HG03064 (cell line): ENCODE data around the gene C6orf89.

Experiments used
- ATAC-seq: cut with Tn5 transposase; IDR thresholded peaks from one replicate; pipeline ENCODE4 v1.9.1; 2021; ENCODE audit warnings: low read depth; ENCODE audit not compliant: unreplicated experiment

C6orf89 gene, protein sequence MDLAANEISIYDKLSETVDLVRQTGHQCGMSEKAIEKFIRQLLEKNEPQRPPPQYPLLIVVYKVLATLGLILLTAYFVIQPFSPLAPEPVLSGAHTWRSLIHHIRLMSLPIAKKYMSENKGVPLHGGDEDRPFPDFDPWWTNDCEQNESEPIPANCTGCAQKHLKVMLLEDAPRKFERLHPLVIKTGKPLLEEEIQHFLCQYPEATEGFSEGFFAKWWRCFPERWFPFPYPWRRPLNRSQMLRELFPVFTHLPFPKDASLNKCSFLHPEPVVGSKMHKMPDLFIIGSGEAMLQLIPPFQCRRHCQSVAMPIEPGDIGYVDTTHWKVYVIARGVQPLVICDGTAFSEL

DNA sequence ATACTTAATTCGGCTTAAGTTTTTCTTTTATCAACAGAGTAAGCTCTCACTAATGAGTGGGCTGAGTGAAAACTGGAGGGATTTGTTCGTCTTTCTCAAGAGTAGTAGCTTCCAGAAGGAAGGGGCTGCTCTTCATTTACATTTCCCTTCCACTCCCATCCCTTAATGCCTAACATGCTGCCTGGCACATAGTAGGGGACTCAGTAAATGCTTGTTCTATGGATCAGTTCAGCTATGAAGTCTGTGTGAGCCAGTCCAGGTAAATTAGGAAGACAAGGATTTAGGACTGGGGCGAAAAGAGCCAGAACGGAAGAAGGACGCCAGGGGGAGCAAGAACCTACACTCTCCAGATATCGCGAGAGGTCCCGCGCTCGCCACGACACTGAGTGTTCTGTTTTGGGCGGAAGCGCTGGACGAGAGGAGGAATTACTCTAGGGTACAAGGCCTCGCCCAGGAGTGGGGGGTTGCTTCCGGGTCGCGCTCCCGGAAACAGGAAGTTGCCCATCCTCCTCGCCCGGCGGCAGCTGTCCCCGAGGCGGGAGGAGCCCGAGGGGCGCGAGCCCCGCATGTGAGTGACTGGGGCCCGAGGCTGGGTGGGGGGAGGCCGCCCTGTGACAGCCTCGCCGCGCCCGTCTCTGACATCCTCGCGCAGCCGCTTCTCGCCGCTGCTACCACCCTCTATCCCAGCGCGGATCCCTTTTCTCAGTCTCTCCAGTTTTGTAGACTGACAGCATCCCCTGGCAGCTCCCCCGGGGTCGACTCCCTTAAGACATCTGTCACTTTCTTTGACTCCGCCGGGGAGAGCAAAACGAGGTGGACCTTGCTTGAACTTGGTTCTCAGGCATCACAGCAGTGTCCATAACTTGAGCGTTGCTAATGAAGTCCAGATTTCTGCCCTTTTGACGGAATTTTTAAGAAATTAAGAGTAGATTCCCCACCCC, at the start of gene C6orf89:
Gene C6orf89, plus strand, starts transcription at position 492 of the 941 bp plus-strand sequence. CDS start 13,493 bp downstream, outside the sequence.
- ATAC-seq: peak; percentile 97

DNA sequence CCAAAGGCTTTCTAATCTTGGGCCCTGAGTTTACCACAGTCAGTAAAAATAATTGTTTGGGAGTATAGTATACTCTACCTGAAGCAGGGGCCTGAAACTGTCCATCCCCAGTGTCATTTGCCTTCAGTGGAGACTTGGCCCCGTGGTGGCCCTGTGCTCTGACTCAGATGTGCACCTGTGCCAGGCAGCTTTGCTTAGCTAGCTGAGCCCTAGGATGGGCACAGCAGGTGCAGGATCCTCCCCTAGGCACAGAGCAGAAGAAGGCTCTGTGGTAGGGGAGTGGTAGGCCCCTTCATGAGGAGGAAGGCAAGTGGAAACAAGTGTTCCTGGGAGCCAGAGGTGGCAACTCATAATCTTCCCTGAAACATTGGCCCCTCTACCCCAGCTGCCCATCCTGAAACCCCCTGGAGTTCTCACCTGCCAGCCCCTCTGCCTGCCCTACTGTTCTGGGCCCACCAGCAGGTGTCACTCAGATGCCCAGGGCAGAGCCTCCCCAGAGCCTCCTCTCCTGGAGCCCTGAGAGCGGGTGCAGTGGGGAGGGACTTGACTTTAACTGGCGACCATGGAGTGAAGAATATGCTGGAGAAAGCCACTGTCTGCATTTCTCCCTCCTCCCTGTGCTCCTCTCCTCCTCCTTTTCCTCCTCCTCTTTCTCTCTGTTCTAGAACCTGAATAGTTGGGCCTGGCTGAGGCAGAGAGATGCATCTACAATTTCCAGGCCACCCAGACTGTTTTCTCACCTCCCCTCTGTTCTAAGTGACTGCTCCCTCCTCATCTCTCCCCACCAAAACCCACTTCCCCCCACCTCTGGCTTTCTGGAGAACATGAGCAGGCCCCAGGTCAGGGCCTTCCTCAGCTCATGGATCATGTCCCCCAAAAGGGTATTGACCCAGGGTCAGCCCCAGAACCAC, 49.4 kb upstream of the C6orf89 start:
- ATAC-seq: no peak

DNA sequence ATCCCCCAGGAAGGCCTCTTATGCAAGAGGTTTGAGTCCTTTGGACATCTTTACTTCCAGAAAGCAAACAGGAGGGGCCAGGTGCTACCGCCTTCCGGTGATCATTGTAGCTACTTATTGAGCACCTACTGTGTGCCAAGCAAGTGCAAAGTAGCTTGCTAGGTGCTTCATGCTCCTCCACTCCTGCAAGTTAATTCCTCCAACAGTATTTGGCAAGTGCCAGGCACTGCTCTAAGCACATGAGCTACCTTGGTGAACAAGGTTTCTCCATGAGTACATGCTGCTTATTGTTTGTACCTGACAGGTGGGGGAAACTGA, 48.8 kb upstream of the C6orf89 start:
- no peak for ATAC-seq

DNA sequence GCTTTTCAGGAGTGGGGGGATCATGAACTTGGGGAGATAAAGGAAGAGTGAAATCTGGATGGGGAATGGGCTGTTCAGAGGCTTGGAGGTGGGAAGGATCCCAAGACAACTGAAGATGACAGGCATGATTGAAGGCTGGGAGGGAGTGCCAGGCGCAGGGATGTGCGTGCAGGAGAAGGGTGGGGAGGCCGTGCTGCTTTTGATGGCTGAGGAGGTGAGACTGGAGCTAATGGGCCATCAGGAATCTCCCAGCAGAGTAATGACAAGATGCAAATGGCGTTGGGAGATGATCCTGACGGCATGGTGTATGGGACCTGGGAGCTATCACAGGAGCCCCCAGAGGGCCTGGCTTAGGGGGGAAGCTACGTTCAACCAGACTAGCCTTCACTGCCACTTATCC, 48.1 kb upstream of the C6orf89 start:
- no peak for ATAC-seq

DNA sequence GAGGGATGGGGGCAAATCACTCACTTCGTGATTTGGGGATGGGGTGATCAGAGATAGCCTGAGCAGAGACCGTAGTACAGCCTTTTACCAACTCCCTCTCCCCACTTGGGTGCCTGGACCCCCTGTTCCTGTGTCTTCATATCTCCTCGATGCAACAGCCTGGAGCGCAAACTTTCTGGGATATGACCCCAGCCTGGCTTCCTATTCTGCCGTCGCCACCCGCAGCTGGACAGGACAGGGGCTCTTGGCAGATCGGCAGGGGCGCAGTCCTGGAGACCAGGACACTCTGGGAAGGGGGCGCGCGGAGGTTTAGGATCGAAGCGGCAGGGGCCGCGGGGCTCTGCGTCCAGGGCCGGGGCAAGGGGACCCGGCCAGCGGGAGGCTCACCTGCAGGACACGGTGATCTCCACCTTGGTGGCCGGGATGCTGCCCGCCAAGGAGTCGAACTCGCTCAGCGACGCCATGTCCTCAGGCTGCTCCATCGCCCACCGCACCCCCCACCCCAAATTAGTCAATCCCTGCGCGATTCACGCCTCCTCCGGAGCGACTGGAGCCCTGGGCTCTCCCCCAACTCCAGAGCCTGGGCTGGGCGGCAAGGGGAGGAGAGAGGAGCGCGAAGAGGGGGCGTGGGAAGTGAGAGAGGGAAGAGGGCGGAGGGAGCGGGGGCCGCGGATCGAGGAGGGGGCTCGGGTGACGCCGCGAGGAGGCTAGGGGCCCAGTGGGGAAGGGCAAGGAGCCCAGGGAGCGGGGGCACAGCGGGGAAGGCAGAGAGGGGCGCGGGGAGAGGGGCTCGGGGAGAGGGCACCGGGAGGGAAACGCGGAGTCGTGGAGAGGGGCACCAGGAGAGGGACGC, 46.6 kb upstream of the C6orf89 start, which contains the start of gene CPNE5:
Gene CPNE5, minus strand, starts transcription at position 549 of the 853 bp plus-strand sequence. Its CDS starts 67 bp downstream, at position 482.
- no peak for ATAC-seq

DNA sequence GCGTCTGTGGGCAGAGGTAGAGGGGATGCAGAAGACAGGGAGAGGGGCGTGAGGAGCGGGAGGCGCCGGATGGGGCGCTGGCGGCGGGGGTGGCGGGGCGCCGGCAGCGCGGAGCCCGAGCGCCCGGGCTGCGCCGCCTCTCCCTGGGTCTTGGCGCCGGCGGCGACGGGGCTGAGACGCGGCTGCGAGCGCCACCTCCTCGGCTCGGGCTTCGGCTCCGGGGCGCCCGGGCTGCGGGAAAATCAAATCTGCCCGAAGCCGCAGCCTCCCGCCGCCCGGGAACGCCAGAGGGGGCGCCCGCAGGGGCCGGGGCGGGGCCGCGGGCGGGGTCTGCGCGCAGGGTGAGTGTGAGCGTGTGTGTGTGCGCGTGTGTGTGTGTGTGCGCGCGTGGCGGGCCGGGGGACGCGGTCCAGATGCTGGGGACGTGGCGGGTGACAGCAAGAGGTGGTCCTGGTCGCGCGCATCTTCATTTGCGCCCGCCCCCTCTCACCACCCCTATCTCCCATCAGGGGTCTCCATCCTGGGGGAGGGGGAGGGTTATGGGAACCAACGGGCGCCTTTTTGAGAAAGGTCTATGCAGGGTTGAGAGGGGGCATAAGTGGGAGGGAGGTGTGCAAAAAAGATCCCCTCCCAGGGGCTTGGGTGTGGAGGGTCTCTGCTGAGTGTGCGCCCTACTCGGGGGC, 45.9 kb upstream of the C6orf89 start:
- ATAC-seq: no peak

DNA sequence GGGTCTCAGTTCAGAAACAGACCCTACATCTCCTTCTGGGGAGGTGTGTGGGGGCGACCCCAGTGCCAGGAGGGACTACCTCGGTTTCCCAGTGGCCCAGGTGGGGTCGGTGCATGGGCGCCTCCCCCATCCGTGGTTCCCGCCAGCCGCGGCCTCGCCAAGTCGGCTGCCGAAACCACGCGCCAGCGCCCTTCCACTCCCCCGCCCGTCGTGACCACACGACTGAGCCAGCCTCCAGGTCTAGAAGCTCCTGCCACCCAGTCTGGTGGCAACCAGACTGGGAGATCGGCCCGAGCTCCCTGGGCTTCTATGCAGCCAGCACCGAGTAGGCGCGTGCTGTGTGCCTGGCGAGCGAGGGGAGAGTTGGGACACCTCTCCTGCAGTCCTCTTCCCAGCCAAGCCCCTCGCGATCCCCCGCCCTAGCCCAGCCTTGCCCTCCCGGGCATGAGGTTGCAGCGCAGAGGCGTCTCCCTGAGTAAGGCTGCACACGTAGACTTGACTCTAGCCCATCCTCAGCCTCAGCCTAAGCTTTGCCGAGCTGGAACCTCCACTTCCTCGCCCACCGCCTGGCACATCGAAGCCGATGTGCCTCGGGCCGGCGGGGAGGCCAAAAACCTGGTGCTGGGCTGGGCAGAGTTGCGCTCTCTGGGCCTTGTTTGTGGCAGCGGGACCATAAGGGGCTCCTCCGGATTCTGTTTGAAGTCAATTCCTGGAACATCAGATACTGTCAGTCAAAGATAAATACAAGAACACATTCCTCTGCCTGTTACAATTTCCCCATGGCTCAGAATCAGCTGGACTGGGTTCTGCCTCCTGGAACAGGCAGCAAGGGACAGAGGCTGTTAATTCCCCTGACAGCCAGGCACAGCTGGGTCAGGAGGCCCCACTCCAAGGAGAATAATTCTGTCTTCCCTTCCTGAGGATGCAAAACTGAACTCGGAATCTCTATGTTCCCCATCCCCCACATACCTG, 45.0 kb upstream of the C6orf89 start:
- ATAC-seq: no peak

DNA sequence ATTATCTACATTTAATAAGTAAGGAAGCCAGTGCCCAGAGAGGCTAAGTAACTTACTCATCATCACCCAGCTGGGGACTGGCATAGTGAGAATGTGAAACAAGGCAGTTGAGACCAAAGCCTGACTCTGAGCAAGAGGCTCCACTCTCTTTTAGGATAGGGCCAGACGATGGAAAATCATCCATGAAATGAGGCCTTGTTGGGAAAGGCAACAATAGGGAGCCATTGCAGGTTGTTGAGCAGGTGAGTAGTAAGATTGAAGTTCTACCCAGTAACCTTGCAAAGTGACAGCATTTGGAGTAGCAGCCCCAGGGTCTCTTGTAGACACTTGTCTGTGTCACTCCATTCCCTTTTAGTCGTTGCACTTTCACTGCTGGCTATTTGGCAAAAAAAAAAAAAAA, 44.0 kb upstream of the C6orf89 start:
- ATAC-seq: no peak

DNA sequence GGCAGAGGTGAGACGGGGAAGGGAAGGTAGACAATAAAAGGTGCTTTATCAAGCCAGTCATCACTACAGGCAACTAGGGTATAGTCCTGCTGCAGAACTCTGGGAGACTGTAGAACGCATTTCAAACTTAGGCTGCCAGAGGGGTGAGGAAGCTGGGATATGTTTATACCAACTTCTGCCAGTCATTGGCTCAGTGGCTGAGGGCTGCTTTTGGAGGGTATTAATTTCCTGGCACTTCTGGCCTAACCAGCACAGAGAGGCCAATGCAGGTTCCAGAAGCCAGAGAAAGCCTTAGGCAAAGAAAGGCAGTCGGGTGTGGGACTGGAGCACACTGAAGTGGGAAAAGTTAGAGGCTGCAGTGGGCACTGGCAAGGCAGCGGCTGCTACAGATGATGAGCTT, 42.6 kb upstream of the C6orf89 start:
- no peak for ATAC-seq

DNA sequence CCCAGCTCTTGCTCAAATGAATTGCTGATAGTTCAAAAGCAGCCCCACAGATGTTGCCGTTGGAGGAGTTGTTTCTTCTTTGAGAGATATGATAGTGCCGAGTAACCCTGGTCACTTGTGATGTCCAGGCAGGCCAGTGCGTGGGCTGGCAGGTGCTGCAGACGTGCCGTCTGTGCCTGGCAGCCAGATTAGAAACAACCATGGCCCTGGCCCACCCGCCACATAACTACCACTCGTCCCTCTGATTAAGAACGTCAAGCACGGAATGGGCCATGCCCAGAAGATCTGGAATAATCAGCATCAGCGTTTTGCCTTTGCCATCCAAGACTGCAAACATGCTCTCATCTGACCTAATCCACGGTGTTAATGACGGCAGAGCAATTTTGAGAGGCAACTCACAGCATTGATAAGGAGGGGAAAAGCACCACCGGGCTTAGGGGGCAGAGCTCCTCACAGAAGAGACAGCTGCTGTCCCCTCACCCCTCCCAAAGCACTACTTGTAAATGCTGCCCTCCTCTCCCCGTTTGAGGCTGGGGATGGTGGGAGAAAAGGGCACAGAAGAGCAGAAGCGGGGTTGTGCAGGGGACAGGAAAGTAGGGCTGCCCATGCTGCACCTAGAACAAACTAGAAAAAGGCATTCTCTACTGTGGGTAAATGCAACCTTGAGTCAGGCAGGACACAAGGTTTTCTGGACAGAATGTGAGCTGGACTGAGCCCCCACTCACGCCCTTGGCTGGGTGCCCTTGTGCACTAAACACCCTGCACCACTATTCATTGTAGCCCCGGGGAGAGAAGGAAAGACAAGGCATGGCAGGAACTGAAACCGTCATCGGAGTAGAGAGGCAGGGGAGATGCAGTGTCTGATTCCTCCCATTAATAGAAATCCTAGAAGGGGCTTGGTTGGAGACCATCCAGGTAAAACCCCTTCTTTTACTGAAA, 41.3 kb upstream of the C6orf89 start:
- ATAC-seq: no peak

DNA sequence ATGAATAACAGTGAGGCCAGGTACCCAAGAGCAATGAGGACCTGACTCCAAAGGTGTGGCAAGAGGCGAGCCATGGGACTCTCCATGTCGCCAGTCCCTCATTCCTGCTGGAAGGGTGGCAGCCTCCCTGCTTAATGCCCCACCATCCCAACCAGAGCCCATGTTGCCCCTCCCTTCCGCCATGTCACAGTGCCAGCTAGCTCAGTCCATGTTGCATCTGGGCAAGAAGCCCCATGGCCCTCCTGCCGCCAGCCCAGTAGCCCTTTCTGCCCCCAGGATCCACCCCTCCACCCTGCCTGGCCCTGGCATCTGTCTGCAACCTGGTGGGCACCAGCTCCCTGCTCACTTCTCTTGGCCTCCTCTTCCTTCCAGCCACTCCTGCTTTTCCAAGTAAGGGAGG, 40.5 kb upstream of the C6orf89 start:
- no peak for ATAC-seq

DNA sequence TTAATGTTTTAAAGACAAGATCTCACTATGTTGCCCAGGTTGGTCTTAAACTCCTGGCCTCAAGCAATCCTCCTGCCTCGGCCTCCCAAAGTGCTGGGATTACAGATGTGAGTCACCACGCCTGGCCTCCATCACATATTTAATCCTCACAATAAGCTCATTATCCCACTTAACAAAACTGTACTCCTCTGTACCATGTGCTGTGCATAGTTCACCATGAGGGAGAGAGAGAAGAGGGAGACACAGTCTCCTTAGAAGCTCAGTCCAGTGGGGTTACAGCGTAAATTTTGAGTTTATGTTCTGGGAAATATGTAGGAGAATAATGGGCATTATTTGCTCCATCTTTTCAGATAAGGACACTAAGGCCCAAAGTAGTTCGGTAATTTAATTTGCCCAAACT, 38.6 kb upstream of the C6orf89 start:
- no peak for ATAC-seq

DNA sequence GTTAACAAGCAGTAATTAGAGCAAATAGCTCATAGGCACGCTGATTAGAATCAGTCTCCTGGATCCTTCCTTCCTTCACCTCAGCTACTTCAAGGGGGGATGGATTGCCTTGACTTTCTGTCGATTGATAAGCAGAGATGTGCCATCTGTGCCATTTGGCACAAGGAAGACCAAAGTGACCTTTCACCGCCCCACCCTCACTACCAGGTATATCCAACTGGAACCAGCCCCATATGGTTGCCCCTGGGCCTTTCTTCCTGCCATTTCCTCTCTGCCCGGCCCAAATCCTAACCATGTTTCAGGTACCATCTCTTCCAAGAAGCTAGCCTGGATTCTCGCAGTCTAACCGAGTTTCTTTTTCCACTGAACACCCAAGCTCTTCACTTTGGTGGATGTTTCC, 37.8 kb upstream of the C6orf89 start:
- ATAC-seq: no peak

DNA sequence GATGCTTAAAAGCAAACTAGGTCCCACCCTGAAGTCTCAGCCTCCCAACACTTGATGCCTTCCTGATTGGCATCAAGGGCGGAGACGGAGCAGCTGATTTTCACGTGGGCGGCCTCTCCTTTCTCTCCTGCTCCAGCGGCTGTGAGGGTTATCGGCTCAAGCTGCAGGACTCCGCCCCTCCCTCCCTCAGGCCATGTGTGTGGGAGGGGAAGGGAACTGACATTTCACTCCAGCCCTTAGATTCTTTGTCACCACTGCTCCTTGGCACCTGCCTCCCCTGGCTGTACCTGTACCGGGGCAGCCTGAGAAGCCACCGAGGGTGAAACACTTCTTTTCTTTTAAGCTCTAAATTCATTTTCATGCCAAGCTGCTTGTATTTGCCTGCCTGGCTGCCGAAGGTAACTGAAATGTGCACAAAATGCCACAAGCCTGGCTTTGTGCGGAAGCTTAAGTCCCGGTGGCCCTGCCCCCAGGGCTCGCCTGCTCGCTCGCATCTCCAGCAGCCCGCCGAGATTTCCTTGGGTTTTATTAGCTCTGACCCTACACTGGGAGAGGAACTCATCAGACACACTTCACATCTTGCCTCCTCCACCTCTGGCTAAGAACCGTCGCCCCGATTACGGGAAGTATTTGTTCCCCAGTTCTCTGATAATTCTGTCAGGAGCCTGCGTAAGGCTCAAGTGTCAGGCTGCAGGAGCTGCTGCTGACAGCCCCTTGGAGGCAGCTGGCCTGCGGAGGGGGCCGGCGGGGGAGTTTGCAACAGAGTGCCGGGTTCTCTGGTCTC, 36.9 kb upstream of the C6orf89 start:
- ATAC-seq: no peak

DNA sequence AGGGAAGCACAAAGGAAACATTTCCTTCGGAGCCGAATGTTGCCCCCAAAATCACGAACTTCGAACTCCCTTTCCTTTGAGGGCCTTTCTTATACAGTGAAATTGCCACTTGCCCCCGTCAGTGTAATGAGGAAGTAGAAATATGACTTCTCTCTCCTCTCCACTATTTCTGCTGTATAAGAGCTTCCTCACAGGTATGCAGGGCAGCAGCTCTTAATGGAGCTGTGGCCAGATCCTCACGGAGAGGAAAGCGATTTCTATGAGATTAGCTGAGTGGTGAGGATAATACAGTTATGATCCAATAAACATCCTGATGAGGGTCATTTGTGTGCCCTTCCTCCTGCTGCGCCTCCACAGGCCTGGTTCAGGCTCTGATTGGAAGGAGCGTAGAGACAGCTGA, 35.7 kb upstream of the C6orf89 start:
- ATAC-seq: no peak

DNA sequence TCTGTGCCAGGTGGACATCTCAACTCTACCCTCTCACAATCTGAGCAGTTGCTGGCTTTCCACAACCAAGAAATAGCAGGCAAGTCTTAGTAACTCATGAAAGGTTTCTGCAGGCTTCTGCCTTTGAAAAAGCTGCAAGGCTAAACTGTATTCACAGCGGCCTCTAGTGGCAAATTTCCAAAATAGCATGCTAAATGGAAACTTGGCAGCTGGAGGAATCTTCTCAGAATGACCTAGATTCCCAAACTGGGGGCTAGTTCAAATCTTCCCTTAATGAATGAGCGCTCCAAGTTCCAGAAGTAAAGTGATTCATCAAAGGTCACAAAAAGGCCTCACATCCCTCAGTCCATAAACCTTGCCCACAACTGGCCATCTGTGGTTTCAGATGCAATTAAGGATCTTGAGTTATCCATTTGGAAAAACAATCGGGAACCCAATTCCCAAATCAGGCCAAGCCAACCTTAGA, 34.6 kb upstream of the C6orf89 start:
- ATAC-seq: no peak
